ENCODE data around the gene PIANP.
"Not testable (repeated sequence)": the region's sequence is repeated elsewhere in the genome, so short reads cannot be mapped to it uniquely, and the experiment has no call there.

The PIANP gene

GRCh38 chr12:6700646-6701051 is at the start of gene PIANP:
Gene PIANP (minus strand): TSS chr12:6700815. CDS start chr12:6698061, 2,754 bp downstream.
- no peak for DNase-seq

GRCh38 chr12:6748761-6749160 is 48.1 kb upstream of the PIANP start:
- DNase-seq: no peak

- DNase-seq: no peak
Observed at GRCh38 chr12:6747216-6747615, 46.6 kb upstream of the PIANP start.

- DNase-seq: no peak
Observed at GRCh38 chr12:6745741-6746525, 45.3 kb upstream of the PIANP start.

GRCh38 chr12:6743300-6743699 is 42.7 kb upstream of the PIANP start:
- not testable (repeated sequence) for DNase-seq

GRCh38 chr12:6742834-6743233 is 42.2 kb upstream of the PIANP start:
- DNase-seq: no peak

- not testable (repeated sequence) for DNase-seq
Observed at GRCh38 chr12:6742080-6742479, 41.5 kb upstream of the PIANP start.

GRCh38 chr12:6736754-6737153 is 36.1 kb upstream of the PIANP start:
- DNase-seq: no peak

- peak; percentile 15 for DNase-seq
Observed at GRCh38 chr12:6735448-6736191, 35.0 kb upstream of the PIANP start.

- DNase-seq: no peak
Observed at GRCh38 chr12:6734506-6735387, 34.1 kb upstream of the PIANP start.

GRCh38 chr12:6730169-6730568 is 29.6 kb upstream of the PIANP start:
- DNase-seq: no peak

- no peak for DNase-seq
Observed at GRCh38 chr12:6729186-6729585, 28.6 kb upstream of the PIANP start.

- no peak for DNase-seq
Observed at GRCh38 chr12:6725350-6725749, 24.7 kb upstream of the PIANP start.

GRCh38 chr12:6724409-6724797 is 23.8 kb upstream of the PIANP start:
- no peak for DNase-seq

GRCh38 chr12:6723607-6724408 is 23.2 kb upstream of the PIANP start, which contains the start of gene COPS7A:
Gene COPS7A (plus strand): TSS chr12:6724046. CDS start chr12:6724657, 611 bp downstream.
- peak; percentile 89 for DNase-seq

GRCh38 chr12:6722863-6723262 is 22.2 kb upstream of the PIANP start:
- no peak for DNase-seq

- DNase-seq: no peak
Observed at GRCh38 chr12:6716874-6717437, 16.3 kb upstream of the PIANP start.

GRCh38 chr12:6716031-6716873 is 15.6 kb upstream of the PIANP start:
- not testable (repeated sequence) for DNase-seq

GRCh38 chr12:6708960-6709394 is 8.4 kb upstream of the PIANP start:
- DNase-seq: no peak

- DNase-seq: not testable (repeated sequence)
Observed at GRCh38 chr12:6708351-6708750, 7.7 kb upstream of the PIANP start.

- no peak for DNase-seq
Observed at GRCh38 chr12:6703631-6704030, 3.0 kb upstream of the PIANP start.

Measured in NK-92 treated with Interleukin-12 subunit alpha and Interleukin-12 subunit beta, amount 100 ng/mL, for 24 hours (cell line).